ENCODE results near the gene PHACTR4.
"Not testable (repeated sequence)": the region's sequence is repeated elsewhere in the genome, so short reads cannot be mapped to it uniquely, and the experiment has no call there.

PHACTR4 gene

GRCh38 chr1:28373450-28373849 is 3.9 kb downstream of the PHACTR4 start:
- DNase-seq = not testable (repeated sequence)

- DNase-seq = no peak
Observed at GRCh38 chr1:28374297-28374696, 4.8 kb downstream of the PHACTR4 start.

GRCh38 chr1:28375598-28375997 is 6.1 kb downstream of the PHACTR4 start:
- not testable (repeated sequence) for DNase-seq

GRCh38 chr1:28376195-28376594 is 6.7 kb downstream of the PHACTR4 start:
- DNase-seq = not testable (repeated sequence)

GRCh38 chr1:28378906-28379305 is 9.4 kb downstream of the PHACTR4 start:
- DNase-seq = no peak

- DNase-seq = no peak
Observed at GRCh38 chr1:28380394-28380793, 10.9 kb downstream of the PHACTR4 start.

- not testable (repeated sequence) for DNase-seq
Observed at GRCh38 chr1:28383785-28384184, 14.2 kb downstream of the PHACTR4 start.

GRCh38 chr1:28392027-28392652 is 22.6 kb downstream of the PHACTR4 start:
- no peak for DNase-seq

GRCh38 chr1:28394136-28394535 is 24.6 kb downstream of the PHACTR4 start:
- DNase-seq = no peak

- no peak for DNase-seq
Observed at GRCh38 chr1:28395181-28395580, 25.6 kb downstream of the PHACTR4 start.

GRCh38 chr1:28401760-28402159 is 32.2 kb downstream of the PHACTR4 start:
- no peak for DNase-seq

- no peak for DNase-seq
Observed at GRCh38 chr1:28409090-28409489, 39.5 kb downstream of the PHACTR4 start.

- DNase-seq = no peak
Observed at GRCh38 chr1:28411656-28412055, 42.1 kb downstream of the PHACTR4 start.

- no peak for DNase-seq
Observed at GRCh38 chr1:28412731-28413130, 43.2 kb downstream of the PHACTR4 start.

- DNase-seq = no peak
Observed at GRCh38 chr1:28416509-28417194, 47.1 kb downstream of the PHACTR4 start.

- no peak for DNase-seq
Observed at GRCh38 chr1:28417441-28417922, 47.9 kb downstream of the PHACTR4 start.

- no peak for DNase-seq
Observed at GRCh38 chr1:28417926-28418637, 48.5 kb downstream of the PHACTR4 start.

GRCh38 chr1:28421744-28422143 is 52.2 kb downstream of the PHACTR4 start:
- DNase-seq = no peak

GRCh38 chr1:28426831-28427230 is 57.3 kb downstream of the PHACTR4 start:
- DNase-seq = no peak

GRCh38 chr1:28428012-28428411 is 58.5 kb downstream of the PHACTR4 start:
- DNase-seq = no peak

- DNase-seq = no peak
Observed at GRCh38 chr1:28428990-28429520, 59.5 kb downstream of the PHACTR4 start.

GRCh38 chr1:28436211-28436769 is 66.8 kb downstream of the PHACTR4 start:
- no peak for DNase-seq

GRCh38 chr1:28437264-28437923 is 67.9 kb downstream of the PHACTR4 start:
- no peak for DNase-seq

Measured in NCI-H1417 treated with DMSO at 0.1 percent for 48 hours (cell line).